Keratinocyte (primary cell): ENCODE data around the gene UPK3BL1. TPM values are rescaled to one million over a fixed set of nuclear protein-coding genes. Genes with fewer than 3 reads are reported as not detected.
"Not testable (repeated sequence)": the region's sequence is repeated elsewhere in the genome, so short reads cannot be mapped to it uniquely, and the experiment has no call there.

Experiments
- DNase-seq: peaks from one replicate; pipeline ENCODE4 v3.0.0-alpha.2; 2011; ENCODE audit warnings: low read depth, missing footprints, low spot score
- FAIRE-seq: peaks from 2 replicates; lab custom pipeline; 2011; peaks lifted over from hg19 to GRCh38; lab: Jason Lieb, UNC
- H2AFZ ChIP-seq: 2 replicates; pipeline ENCODE4 v1.6.0; 2012; ENCODE audit warnings: low read length, control low read depth, inconsistent platforms; ENCODE audit not compliant: control insufficient read depth
- H3K27ac ChIP-seq: 2 replicates; pipeline ENCODE4 v1.5.1; 2011; ENCODE audit warnings: low read length; ENCODE audit not compliant: control insufficient read depth, insufficient read depth
- H3K27me3 ChIP-seq: 3 replicates; pipeline ENCODE4 v1.6.0; 2011; ENCODE audit warnings: low read length; ENCODE audit not compliant: control insufficient read depth, insufficient read depth; ENCODE audit errors: extremely low read depth
- H3K36me3 ChIP-seq, 2 experiments: 2 replicates in 1 of 2; 3 replicates in 1 of 2; pipeline ENCODE4 v1.5.1; 2011; ENCODE audit warnings: low read length in 2 of 2, mild to moderate bottlenecking in 1 of 2; ENCODE audit not compliant: control insufficient read depth in 2 of 2, insufficient read depth in 2 of 2; ENCODE audit errors: extremely low read depth in 1 of 2
- H3K4me1 ChIP-seq: 3 replicates; pipeline ENCODE4 v1.5.1; 2011; ENCODE audit warnings: low read length; ENCODE audit not compliant: control insufficient read depth, insufficient read depth; ENCODE audit errors: extremely low read depth
- H3K4me2 ChIP-seq: 3 replicates; pipeline ENCODE4 v1.6.0; 2011; ENCODE audit warnings: low read depth, low read length; ENCODE audit not compliant: control insufficient read depth, insufficient read depth; ENCODE audit errors: extremely low read depth
- H3K4me3 ChIP-seq, 3 experiments: fragments of 200-600 bp in 1 of 3; sonication (generic) in 1 of 3; 2 replicates in 2 of 3; 3 replicates in 1 of 3; pipeline ENCODE4 v1.5.1; 2011 to 2016; ENCODE audit warnings: low read length in 3 of 3, mild to moderate bottlenecking in 3 of 3, control low read depth in 2 of 3, inconsistent platforms in 1 of 3, low read depth in 1 of 3, mixed read lengths in 1 of 3, mixed run types in 1 of 3, moderate library complexity in 1 of 3; ENCODE audit not compliant: control insufficient read depth in 2 of 3, insufficient read depth in 2 of 3; ENCODE audit errors: extremely low read depth in 1 of 3
- H3K79me2 ChIP-seq: 2 replicates; pipeline ENCODE4 v1.6.0; 2012; ENCODE audit warnings: low read length; ENCODE audit not compliant: control insufficient read depth, insufficient read depth
- H3K9ac ChIP-seq: 3 replicates; pipeline ENCODE4 v1.6.0; 2011; ENCODE audit warnings: low read length; ENCODE audit not compliant: control insufficient read depth, insufficient read depth; ENCODE audit errors: extremely low read depth
- H3K9me1 ChIP-seq: 3 replicates; pipeline ENCODE4 v1.6.0; 2011; ENCODE audit warnings: low read length; ENCODE audit not compliant: control insufficient read depth, insufficient read depth; ENCODE audit errors: extremely low read depth
- H3K9me3 ChIP-seq: 2 replicates; pipeline ENCODE4 v1.5.1; 2012; ENCODE audit warnings: low read depth, low read length; ENCODE audit not compliant: control insufficient read depth
- H4K20me1 ChIP-seq: 3 replicates; pipeline ENCODE4 v1.6.0; 2011; ENCODE audit warnings: low read length; ENCODE audit not compliant: control insufficient read depth, insufficient read depth; ENCODE audit errors: extremely low read depth
- dilution Hi-C: fragments of 300-500 bp; cut with MboI; formaldehyde crosslinking; loops from one replicate; pipeline ENCODE4 v1.7.0; 2020; ENCODE audit warnings: low sequenced_read_pairs; ENCODE audit not compliant: extremely low pct_ligation_motif_present
- polyA plus RNA-seq, 5 experiments: library from polyadenylated mRNA; depleted of rRNA in 3 of 5; stranded (reverse) in 3 of 5; stranded (forward) in 1 of 5; unstranded in 1 of 5; fragments of >200 nt; gene quantifications; 1 replicate in 1 of 5; 2 replicates in 3 of 5; 3 replicates in 1 of 5; pipeline versions ENCODE4 v1.2.1 to v1.2.3, GENCODE V29; 2011 to 2012; ENCODE audit warnings: missing spikeins in 2 of 5, low read depth in 1 of 5, low replicate concordance in 1 of 5

The UPK3BL1 gene
- polyA plus RNA-seq, 1 donor (not counting 4 experiments of a cell fraction or from before 2014, with no cell fraction given): 48.2 TPM

DNA sequence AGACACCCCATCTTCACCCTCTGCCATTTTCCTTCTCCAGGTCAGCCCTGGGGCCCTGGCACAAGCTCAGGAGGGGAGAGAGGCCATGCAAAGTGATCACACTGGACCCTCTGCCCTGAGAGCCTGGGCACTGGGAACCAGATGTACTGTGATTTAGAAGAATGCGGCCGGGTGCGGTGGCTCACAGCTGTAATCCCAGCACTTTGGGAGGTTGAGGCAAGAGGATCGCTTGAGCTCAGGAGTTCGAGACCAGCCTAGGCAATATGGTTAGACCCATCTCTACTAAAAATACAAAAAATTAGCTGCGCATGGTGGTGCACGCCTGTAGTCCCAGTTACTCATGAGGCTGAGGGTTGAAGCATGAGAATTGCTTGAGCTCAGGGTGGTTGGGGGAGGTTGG, 5.2 kb upstream of the UPK3BL1 start:
- H3K9me1 ChIP-seq: not testable (repeated sequence)

DNA sequence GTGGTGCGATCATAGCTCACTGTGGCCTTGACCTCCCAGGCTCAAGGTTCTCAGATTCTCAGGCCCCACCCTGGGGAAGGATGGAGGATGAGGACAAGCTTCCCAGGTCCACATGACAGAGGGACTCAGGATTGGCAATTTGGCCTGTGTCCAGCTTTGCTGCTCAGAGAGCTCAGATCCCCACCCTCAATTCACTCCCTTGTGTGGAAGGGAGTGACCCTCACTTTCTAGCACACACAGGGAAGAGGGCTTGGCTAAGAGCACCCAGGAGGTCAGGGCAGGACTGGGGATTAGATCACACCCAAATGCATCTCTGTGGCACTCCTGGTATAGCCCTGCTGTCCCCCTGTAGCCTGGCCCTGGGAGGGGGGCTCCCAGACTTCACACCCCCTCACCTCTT, 813 bp upstream of the UPK3BL1 start:
- DNase-seq, FAIRE-seq, H3K9ac ChIP-seq, H4K20me1 ChIP-seq, H3K9me3 ChIP-seq, H3K4me2 ChIP-seq, H3K27ac ChIP-seq, H3K79me2 ChIP-seq, H3K9me1 ChIP-seq, H3K36me3 ChIP-seq, H3K27me3 ChIP-seq, H3K4me3 ChIP-seq, H3K4me1 ChIP-seq, dilution Hi-C loops, H2AFZ ChIP-seq: not testable (repeated sequence)

More for the DNA sequence above, 5.2 kb upstream of the UPK3BL1 start:
- H3K9me3 ChIP-seq, DNase-seq, H3K27ac ChIP-seq, H3K27me3 ChIP-seq, H3K79me2 ChIP-seq, dilution Hi-C loops, H3K4me2 ChIP-seq, H3K4me3 ChIP-seq, H3K4me1 ChIP-seq, H2AFZ ChIP-seq, H3K9ac ChIP-seq, FAIRE-seq, H4K20me1 ChIP-seq, H3K36me3 ChIP-seq: not testable (repeated sequence)

DNA sequence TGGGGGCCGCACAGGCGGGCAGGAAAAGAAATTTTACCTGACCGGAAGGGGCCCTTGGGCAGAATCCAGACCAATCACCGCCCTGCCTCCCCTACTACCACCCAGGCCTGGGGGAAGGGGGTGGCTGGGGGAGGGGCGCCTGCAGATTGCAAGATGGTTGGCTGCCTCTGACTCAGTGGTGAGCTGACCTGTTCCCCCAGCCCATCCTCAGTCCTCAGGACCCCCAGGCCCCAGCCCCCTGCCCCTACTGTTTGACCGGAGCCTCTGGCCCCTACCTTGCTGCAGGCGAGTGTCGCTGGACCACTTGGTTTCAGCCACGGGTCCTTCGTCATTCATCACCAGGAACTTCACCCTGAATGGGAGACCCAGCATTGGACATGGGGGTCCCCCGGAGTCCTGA, 3.7 kb downstream of the UPK3BL1 start:
- dilution Hi-C loops, H3K4me1 ChIP-seq, H3K9ac ChIP-seq, FAIRE-seq, H3K4me2 ChIP-seq, H3K27me3 ChIP-seq, H4K20me1 ChIP-seq, H3K4me3 ChIP-seq, DNase-seq, H3K36me3 ChIP-seq, H3K27ac ChIP-seq, H2AFZ ChIP-seq, H3K9me1 ChIP-seq, H3K79me2 ChIP-seq, H3K9me3 ChIP-seq: not testable (repeated sequence)

DNA sequence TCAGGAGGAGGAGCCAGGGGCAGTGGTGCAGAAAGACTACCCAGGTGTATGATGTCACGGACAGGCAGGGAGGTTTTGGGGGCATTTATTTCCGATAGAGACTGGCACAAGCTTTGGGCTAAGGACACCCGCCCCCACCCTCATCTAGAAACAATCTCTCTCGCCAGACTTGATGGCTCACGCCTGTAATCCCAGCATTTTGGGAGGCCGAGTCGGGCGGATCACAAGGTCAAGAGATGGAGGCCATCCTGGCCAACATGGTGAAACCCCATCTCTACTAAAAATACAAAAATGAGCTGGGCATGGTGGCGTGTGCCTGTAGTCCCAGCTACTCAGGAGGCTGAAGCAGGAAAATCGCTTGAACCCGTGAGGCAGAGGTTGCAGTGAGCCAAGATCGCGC, 5.6 kb downstream of the UPK3BL1 start:
- FAIRE-seq, H2AFZ ChIP-seq, H4K20me1 ChIP-seq, H3K27me3 ChIP-seq, H3K4me3 ChIP-seq, H3K9ac ChIP-seq, H3K4me1 ChIP-seq, H3K79me2 ChIP-seq, H3K36me3 ChIP-seq, H3K27ac ChIP-seq, dilution Hi-C loops, H3K9me3 ChIP-seq, H3K4me2 ChIP-seq, DNase-seq, H3K9me1 ChIP-seq: not testable (repeated sequence)

DNA sequence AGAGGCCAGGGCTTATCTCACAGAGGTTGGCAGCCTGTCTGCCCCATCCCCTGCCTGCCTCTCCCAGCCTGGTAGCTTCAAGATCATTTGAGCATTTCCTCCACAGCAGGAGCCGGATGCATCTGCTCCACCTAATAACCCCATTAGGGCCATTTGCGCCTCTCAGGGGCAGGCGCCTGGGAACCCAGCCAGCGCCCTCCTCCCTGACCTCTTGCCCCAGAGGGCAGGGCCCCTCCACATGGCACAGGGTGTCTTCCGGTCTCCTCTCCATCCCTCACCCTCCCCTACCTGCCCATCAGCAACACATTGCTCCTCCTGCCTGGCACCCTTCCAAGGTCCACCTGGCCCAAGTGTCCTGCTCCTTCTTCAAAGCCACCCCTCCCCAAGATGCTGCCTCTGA, 7.2 kb downstream of the UPK3BL1 start:
- H3K9me3 ChIP-seq, H3K79me2 ChIP-seq, DNase-seq, H3K27ac ChIP-seq, H3K4me3 ChIP-seq, H3K9me1 ChIP-seq, H3K4me1 ChIP-seq, H3K9ac ChIP-seq, H4K20me1 ChIP-seq, dilution Hi-C loops, H3K4me2 ChIP-seq, H2AFZ ChIP-seq, H3K36me3 ChIP-seq, H3K27me3 ChIP-seq, FAIRE-seq: not testable (repeated sequence)
